GM19455 (cell line): ENCODE measurements around the gene FAM9C.
"Not testable (repeated sequence)": the region's sequence is repeated elsewhere in the genome, so short reads cannot be mapped to it uniquely, and the experiment has no call there.

Source experiments
- ATAC-seq: cut with Tn5 transposase; IDR thresholded peaks from one replicate; pipeline ENCODE4 v1.9.1; 2021; ENCODE audit not compliant: unreplicated experiment

FAM9C gene

GRCh38 chrX:13076176-13076961 lies 31.9 kb upstream of the FAM9C start:
- no peak for ATAC-seq

- ATAC-seq = no peak
Observed at GRCh38 chrX:13074297-13075262, 30.2 kb upstream of the FAM9C start.

- ATAC-seq = no peak
Observed at GRCh38 chrX:13069771-13070416, 25.5 kb upstream of the FAM9C start.

GRCh38 chrX:13068651-13069050 lies 24.2 kb upstream of the FAM9C start:
- no peak for ATAC-seq

GRCh38 chrX:13067773-13068172 lies 23.4 kb upstream of the FAM9C start:
- no peak for ATAC-seq

- ATAC-seq = no peak
Observed at GRCh38 chrX:13066391-13066790, 22.0 kb upstream of the FAM9C start.

GRCh38 chrX:13064599-13065143 lies 20.3 kb upstream of the FAM9C start:
- no peak for ATAC-seq

- ATAC-seq = not testable (repeated sequence)
Observed at GRCh38 chrX:13063124-13063523, 18.7 kb upstream of the FAM9C start.

GRCh38 chrX:13062331-13062730 lies 17.9 kb upstream of the FAM9C start:
- not testable (repeated sequence) for ATAC-seq

- ATAC-seq = not testable (repeated sequence)
Observed at GRCh38 chrX:13061215-13061708, 16.8 kb upstream of the FAM9C start.

- no peak for ATAC-seq
Observed at GRCh38 chrX:13059637-13060499, 15.4 kb upstream of the FAM9C start.

- ATAC-seq = no peak
Observed at GRCh38 chrX:13055486-13055885, 11.1 kb upstream of the FAM9C start.

GRCh38 chrX:13053171-13053570 lies 8.8 kb upstream of the FAM9C start:
- no peak for ATAC-seq

- ATAC-seq = no peak
Observed at GRCh38 chrX:13051529-13052172, 7.2 kb upstream of the FAM9C start.

- ATAC-seq = no peak
Observed at GRCh38 chrX:13051167-13051528, 6.7 kb upstream of the FAM9C start.

- ATAC-seq = no peak
Observed at GRCh38 chrX:13050151-13050550, 5.7 kb upstream of the FAM9C start.

GRCh38 chrX:13048280-13048679 lies 3.9 kb upstream of the FAM9C start:
- no peak for ATAC-seq

- no peak for ATAC-seq
Observed at GRCh38 chrX:13047759-13048158, 3.3 kb upstream of the FAM9C start.

- ATAC-seq = no peak
Observed at GRCh38 chrX:13046141-13046855, 1.9 kb upstream of the FAM9C start.
